ENCODE results near the gene CEP126. TPM values are rescaled to one million over a fixed set of nuclear protein-coding genes. Genes with fewer than 3 reads are reported as not detected.

Gene CEP126
- polyA plus RNA-seq, 1 experiment, result 3.7 TPM

GRCh38 chr11:101872171-101872882 is 42.5 kb upstream of the CEP126 start:
- no peak overlapping the region for H3K27ac ChIP-seq (ENCODE audit: low read depth, low read length)
- CTCF ChIA-PET, result interaction anchor here (7.8 kb wide), 1 partner anchor 11 kb away, joined by 58 read pairs; no protein-coding TSS in a partner anchor
- H3K4me3 ChIP-seq (ENCODE audit: low read depth, low read length), result no peak overlapping the region
- POLR2A ChIA-PET, result no interaction called here
- TF ChIP-seq CTCF (IDR thresholded peaks at IDR 0.05; ENCODE audit: low read depth, low read length), result no peak
- no peaks in the 10 kb centered on the region for H3K9me3 ChIP-seq (ENCODE audit: control insufficient read depth, insufficient read depth, low read length)
- DNase-seq (ENCODE audit: low read depth, low spot score), result no peak
- H3K27me3 ChIP-seq (ENCODE audit: control insufficient read depth, insufficient read depth, low read length), result no peaks in the 10 kb centered on the region

GRCh38 chr11:101880222-101880621 is 34.6 kb upstream of the CEP126 start:
- Histone ChIP-seq H3K4me3 (ENCODE audit: low read depth, low read length) (no peak overlapping the region), H3K27me3 (ENCODE audit: control insufficient read depth, insufficient read depth, low read length) (no peaks in the 10 kb centered on the region), H3K27ac (ENCODE audit: low read depth, low read length) (no peak overlapping the region), H3K9me3 (ENCODE audit: control insufficient read depth, insufficient read depth, low read length) (no peaks in the 10 kb centered on the region)
- ChIA-PET CTCF (interaction anchor here (0.6 to 3.9 kb wide), 20 partner anchors 10 to 1073 kb away, joined by 3 to 62 read pairs (median 4); partner anchors contain the start of gene CEP126), POLR2A (no interaction called here)
- no peak for DNase-seq (ENCODE audit: low read depth, low spot score)
- peak; percentile 54 for TF ChIP-seq CTCF (IDR thresholded peaks at IDR 0.05; ENCODE audit: low read depth, low read length)

- TF ChIP-seq CTCF (IDR thresholded peaks at IDR 0.05; ENCODE audit: low read depth, low read length), result no peak
- Histone ChIP-seq H3K27me3 (ENCODE audit: control insufficient read depth, insufficient read depth, low read length) (no peaks in the 10 kb centered on the region), H3K4me3 (ENCODE audit: low read depth, low read length) (no peak overlapping the region), H3K27ac (ENCODE audit: low read depth, low read length) (no peak overlapping the region), H3K9me3 (ENCODE audit: control insufficient read depth, insufficient read depth, low read length) (no peaks in the 10 kb centered on the region)
- POLR2A ChIA-PET, result no interaction called here
- CTCF ChIA-PET, result interaction anchor here (1.0 to 1.9 kb wide), 2 partner anchors 20 to 21 kb away, joined by 3 to 5 read pairs; no protein-coding TSS in a partner anchor
- no peak for DNase-seq (ENCODE audit: low read depth, low spot score)
Measured at GRCh38 chr11:101881586-101881985, 33.2 kb upstream of the CEP126 start.

- Histone ChIP-seq H3K27me3 (ENCODE audit: control insufficient read depth, insufficient read depth, low read length) (no peaks in the 10 kb centered on the region), H3K27ac (ENCODE audit: low read depth, low read length) (no peak overlapping the region), H3K4me3 (ENCODE audit: low read depth, low read length) (no peak overlapping the region), H3K9me3 (ENCODE audit: control insufficient read depth, insufficient read depth, low read length) (no peaks in the 10 kb centered on the region)
- TF ChIP-seq CTCF (IDR thresholded peaks at IDR 0.05; ENCODE audit: low read depth, low read length), result no peak
- POLR2A ChIA-PET, result no interaction called here
- DNase-seq (ENCODE audit: low read depth, low spot score), result no peak
- CTCF ChIA-PET, result interaction anchor here (1.3 to 2.0 kb wide), 2 partner anchors 29 to 121 kb away, joined by 5 read pairs; partner anchors contain the start of gene CEP126
Measured at GRCh38 chr11:101885631-101886030, 29.2 kb upstream of the CEP126 start.

GRCh38 chr11:101889767-101890166 is 25.0 kb upstream of the CEP126 start:
- ChIA-PET POLR2A (no interaction called here), CTCF (interaction anchor here (1.2 to 1.3 kb wide), 2 partner anchors 10 to 29 kb away, joined by 5 read pairs; no protein-coding TSS in a partner anchor)

More at GRCh38 chr11:101889767-101890166, 25.0 kb upstream of the CEP126 start:
- no peaks in the 10 kb centered on the region for H3K27me3 ChIP-seq (ENCODE audit: control insufficient read depth, insufficient read depth, low read length)
- no peak overlapping the region for H3K4me3 ChIP-seq (ENCODE audit: low read depth, low read length)
- no peak for TF ChIP-seq CTCF (IDR thresholded peaks at IDR 0.05; ENCODE audit: low read depth, low read length)
- no peak overlapping the region for H3K27ac ChIP-seq (ENCODE audit: low read depth, low read length)
- no peaks in the 10 kb centered on the region for H3K9me3 ChIP-seq (ENCODE audit: control insufficient read depth, insufficient read depth, low read length)
- DNase-seq (ENCODE audit: low read depth, low spot score), result no peak
